Smooth muscle cell of trachea (primary cell): ENCODE results near the gene KDSR. TPM values are rescaled to one million over a fixed set of nuclear protein-coding genes. Genes with fewer than 3 reads are reported as not detected.

Experiments used
- total RNA-seq: library from RNA; depleted of rRNA; stranded (reverse); fragments of >200 nt; gene quantifications from 2 replicates; pipeline ENCODE4 v1.2.1, GENCODE V29; 2014

The KDSR gene
- 36.9 and 46.8 TPM in 2 replicates for total RNA-seq

GRCh38 chr18:63367053-63367953 lies at the start of gene KDSR:
Gene KDSR (minus strand): TSS chr18:63367206. CDS start chr18:63367118, 88 bp downstream.

DNA sequence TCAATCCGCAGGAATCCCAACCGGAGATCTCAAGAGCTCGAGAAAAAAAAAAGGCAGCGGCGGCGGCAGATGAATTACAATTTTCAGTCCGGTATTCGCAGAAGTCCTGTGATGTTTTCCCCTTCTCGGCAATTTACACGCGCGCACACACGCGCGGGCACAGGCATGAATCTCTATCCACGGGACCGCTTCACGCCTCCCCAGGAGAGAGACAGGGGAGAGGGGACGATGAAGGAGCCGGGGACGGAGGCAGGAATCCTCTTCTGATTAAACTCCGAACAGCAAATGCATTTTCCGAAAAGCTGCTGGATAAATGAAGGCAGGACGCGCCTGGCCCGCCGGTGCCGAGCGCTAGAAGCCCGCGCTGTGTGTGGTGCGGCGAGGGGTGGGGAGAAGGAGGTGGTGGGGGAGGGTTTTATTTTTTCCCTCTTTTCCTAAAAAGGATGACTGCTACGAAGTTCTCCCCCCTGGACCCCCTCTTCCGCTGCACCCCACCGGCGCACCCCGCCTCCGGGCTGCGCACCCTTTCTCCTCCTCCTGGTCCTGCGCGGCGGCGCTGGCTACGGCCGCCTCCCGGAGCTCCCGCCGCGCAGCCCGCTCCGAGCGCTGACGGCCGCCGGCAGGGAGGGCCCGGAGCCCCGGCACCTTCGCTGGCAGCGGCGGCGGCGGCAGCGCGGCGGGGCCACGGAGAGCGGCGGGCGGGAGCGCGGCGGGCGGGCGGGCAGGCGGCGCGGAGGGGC lies 47.5 kb downstream of the KDSR start, which contains the start of gene BCL2:
BCL2 (minus strand) TSS at position 387 of the 740 bp plus-strand sequence.

Other genes with a start within 250 kb of the KDSR start
- 2.5 and 3.1 TPM in 2 replicates for gene BCL2, start 47.4 kb downstream of the KDSR start, total RNA-seq
- gene VPS4B, start 55.3 kb upstream of the KDSR start, total RNA-seq = 42.2 and 56.3 TPM in 2 replicates
- 0.29 TPM in 1 of 2 replicates, not detected in the other for gene SERPINB5, start 109.8 kb upstream of the KDSR start, total RNA-seq
- gene SERPINB12, start 175.2 kb upstream of the KDSR start, total RNA-seq = not detected in 2 replicates
- gene SERPINB13, start 220.1 kb upstream of the KDSR start, total RNA-seq = not detected in 2 replicates